IMR-90 (cell line): Measurements from ENCODE around the gene SMTNL1. TPM values are rescaled to one million over a fixed set of nuclear protein-coding genes. Genes with fewer than 3 reads are reported as not detected.

Experiments
- ATAC-seq: fragments of 200-7000 bp; cut with Tn5 transposase; 2 replicates; pipeline ENCODE4 v1.9.1; 2020; ENCODE audit warnings: low read depth, mild to moderate bottlenecking, moderate library complexity
- BruUV-seq: library from RNA; stranded (reverse); fragments of 400-500 nt; replicated peaks from 2 replicates; lab custom pipeline; 2021; lab: Mats Ljungman, UMichigan
- CTCF ChIA-PET: fragments of 300-600 bp; formaldehyde crosslinking; extraction: SDS; loops from one replicate; lab custom pipeline; 2021; ENCODE audit warnings: antibody characterized with exemption; lab: Yijun Ruan, JAX
- POLR2A ChIA-PET: fragments of 300-600 bp; sonication (Branson Sonifier 250); formaldehyde crosslinking; loops from one replicate; lab custom pipeline; 2022; ENCODE audit warnings: antibody characterized with exemption; ENCODE audit not compliant: unreplicated experiment; lab: Charles Lee
- DNase-seq: peaks from one replicate; pipeline ENCODE4 v3.0.0; 2013
- H2AFZ ChIP-seq: replicated peaks from 2 replicates; pipeline ENCODE3; 2013; ENCODE audit warnings: low read length, mild to moderate bottlenecking; ENCODE audit not compliant: poor library complexity
- H2AK5ac ChIP-seq: 2 replicates; pipeline ENCODE4 v1.6.1; 2013; ENCODE audit warnings: low read depth, low read length, inconsistent platforms
- H2AK9ac ChIP-seq: replicated peaks from 2 replicates; pipeline ENCODE3; 2013; ENCODE audit warnings: mild to moderate bottlenecking, low read depth, low read length, moderate library complexity; ENCODE audit not compliant: poor library complexity
- H2BK120ac ChIP-seq: 2 replicates; pipeline ENCODE4 v1.6.1; 2013; ENCODE audit warnings: low read depth, low read length, inconsistent platforms
- H2BK15ac ChIP-seq: 3 replicates; pipeline ENCODE4 v1.6.1; 2013; ENCODE audit warnings: low read depth, low read length, inconsistent platforms
- H2BK20ac ChIP-seq: 2 replicates; pipeline ENCODE4 v1.6.1; 2013; ENCODE audit warnings: low read depth, mild to moderate bottlenecking, inconsistent platforms, low read length, moderate library complexity
- H2BK5ac ChIP-seq: 2 replicates; pipeline ENCODE4 v1.6.1; 2013; ENCODE audit warnings: mild to moderate bottlenecking, low read depth, low read length, inconsistent platforms; ENCODE audit not compliant: poor library complexity, severe bottlenecking
- H3K14ac ChIP-seq: replicated peaks from 2 replicates; pipeline ENCODE4 v1.6.1; 2013; ENCODE audit warnings: low read depth, low read length, inconsistent platforms
- H3K18ac ChIP-seq: 2 replicates; pipeline ENCODE4 v1.6.1; 2013; ENCODE audit warnings: low read depth, low read length, control low read depth
- H3K23ac ChIP-seq: 2 replicates; pipeline ENCODE4 v1.6.1; 2013; ENCODE audit warnings: low read depth, low read length, inconsistent platforms
- H3K27ac ChIP-seq: 2 replicates; pipeline ENCODE4 v1.5.1; 2013; ENCODE audit warnings: mild to moderate bottlenecking, control low read depth, low read length; ENCODE audit not compliant: insufficient read depth
- H3K27me3 ChIP-seq: 2 replicates; pipeline ENCODE4 v1.6.1; 2013; ENCODE audit warnings: low read length; ENCODE audit not compliant: control insufficient read depth, insufficient read depth
- H3K36me3 ChIP-seq: 2 replicates; pipeline ENCODE4 v1.6.1; 2013; ENCODE audit warnings: low read length, mixed read lengths; ENCODE audit not compliant: control insufficient read depth, insufficient read depth
- H3K4ac ChIP-seq: 2 replicates; pipeline ENCODE4 v1.6.1; 2013; ENCODE audit warnings: low read depth, low read length, inconsistent platforms
- H3K4me1 ChIP-seq: 2 replicates; pipeline ENCODE4 v1.6.1; 2013; ENCODE audit warnings: low read length, mixed read lengths; ENCODE audit not compliant: control insufficient read depth, insufficient read depth
- H3K4me2 ChIP-seq: 2 replicates; pipeline ENCODE4 v1.6.1; 2013; ENCODE audit warnings: low read depth, mild to moderate bottlenecking, control low read depth, low read length, moderate library complexity
- H3K4me3 ChIP-seq: 2 replicates; pipeline ENCODE4 v1.5.1; 2013; ENCODE audit warnings: low read depth, mild to moderate bottlenecking, control low read depth, low read length, moderate library complexity; ENCODE audit not compliant: insufficient read depth
- H3K56ac ChIP-seq: 2 replicates; pipeline ENCODE4 v1.6.1; 2013; ENCODE audit warnings: low read length, inconsistent platforms; ENCODE audit not compliant: insufficient read depth; ENCODE audit errors: extremely low read depth
- H3K79me1 ChIP-seq, 2 experiments: 2 replicates each; pipeline ENCODE4 v1.6.1; 2013; ENCODE audit warnings: low read length in 2 of 2, inconsistent platforms in 1 of 2, low read depth in 1 of 2
- H3K9ac ChIP-seq: 2 replicates; pipeline ENCODE4 v1.6.1; 2013; ENCODE audit warnings: low read depth, low read length, control low read depth
- H3K9me1 ChIP-seq: 2 replicates; pipeline ENCODE4 v1.6.1; 2013; ENCODE audit warnings: low read length, inconsistent platforms; ENCODE audit not compliant: insufficient read depth
- H3K9me3 ChIP-seq: 2 replicates; pipeline ENCODE4 v1.6.1; 2013; ENCODE audit warnings: low read length; ENCODE audit not compliant: control insufficient read depth, insufficient read depth
- H4K20me1 ChIP-seq: 2 replicates; pipeline ENCODE4 v1.6.1; 2013; ENCODE audit warnings: low read length, inconsistent platforms; ENCODE audit not compliant: insufficient read depth
- H4K5ac ChIP-seq: 2 replicates; pipeline ENCODE4 v1.6.1; 2013; ENCODE audit warnings: mild to moderate bottlenecking, low read depth, low read length, control low read depth
- H4K8ac ChIP-seq, 2 experiments: 2 replicates each; pipeline ENCODE4 v1.6.1; 2013; ENCODE audit warnings: low read depth in 2 of 2, low read length in 2 of 2, control low read depth in 1 of 2, inconsistent platforms in 1 of 2
- H4K91ac ChIP-seq: 2 replicates; pipeline ENCODE4 v1.6.1; 2013; ENCODE audit warnings: low read depth, low read length, inconsistent platforms; ENCODE audit not compliant: insufficient read depth
- POLR2A ChIP-seq: IDR thresholded peaks from 2 replicates; pipeline ENCODE4 v1.6.1; 2012; ENCODE audit warnings: mild to moderate bottlenecking, low read depth, low read length
- WGBS, 2 experiments: methylation state at CpG; one replicate each; pipeline versions ENCODE4 v1.1.5 to v1.1.7; 2013; ENCODE audit warnings: missing lambda C conversion rate in 2 of 2; ENCODE audit not compliant: insufficient read length in 1 of 2; ENCODE audit errors: extremely low coverage in 2 of 2; 5-methylcytosine and 5-hydroxymethylcytosine counted together
- dilution Hi-C: fragments of 300-500 bp; cut with HindIII; formaldehyde crosslinking; loops from one replicate; pipeline ENCODE4 v1.14.3; 2018; ENCODE audit warnings: low sequenced_read_pairs; ENCODE audit not compliant: unreplicated experiment
- in situ Hi-C: fragments of 300-500 bp; cut with MboI; formaldehyde crosslinking; loops from 3 replicates; pipeline ENCODE4 v1.14.3; 2019; ENCODE audit warnings: low sequenced_read_pairs, inconsistent platforms, mixed read lengths
- intact Hi-C: fragments of 100-400 bp; cut with micrococcal nuclease; formaldehyde crosslinking; loops from 2 replicates; pipeline ENCODE4 v1.10.0; 2022
- polyA plus RNA-seq, 3 experiments: library from polyadenylated mRNA; depleted of rRNA; stranded (reverse); fragments of >200 nt; gene quantifications; 2 replicates each; pipeline ENCODE4 v1.2.3, GENCODE V29; 2012; ENCODE audit warnings: low replicate concordance in 1 of 3
- total RNA-seq: library from RNA; depleted of rRNA; stranded (reverse); fragments of >200 nt; gene quantifications from 2 replicates; pipeline ENCODE4 v1.2.3, GENCODE V29; 2012

The SMTNL1 gene
- total and polyA plus RNA-seq, 2 of the 4 experiments (the other 2 are of a cell fraction) = not detected

DNA sequence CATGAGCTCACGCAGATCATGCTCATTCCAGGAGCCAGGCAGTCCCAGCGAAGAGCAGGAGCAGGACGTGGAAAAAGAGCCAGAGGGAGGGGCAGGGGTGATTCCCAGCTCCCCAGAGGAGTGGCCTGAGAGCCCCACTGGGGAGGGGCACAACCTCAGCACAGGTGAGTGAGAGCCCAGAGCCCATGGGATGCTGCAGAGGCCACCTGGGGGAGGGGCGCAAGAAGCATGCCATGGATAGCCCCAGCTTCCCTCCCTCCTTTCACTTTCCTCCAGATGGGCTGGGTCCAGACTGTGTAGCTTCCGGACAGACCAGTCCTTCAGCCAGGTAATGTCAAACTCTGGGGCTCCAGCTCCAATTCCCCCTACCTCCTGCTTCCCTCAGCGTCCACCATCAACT is 6.2 kb downstream of the SMTNL1 start:
- no peaks in the 10 kb centered on the region for H3K79me1 ChIP-seq
- no peaks in the 10 kb centered on the region for H3K9me3 ChIP-seq
- no peak overlapping the region for H3K27ac ChIP-seq
- H3K9ac ChIP-seq = no peak overlapping the region
- no peak overlapping the region for H2BK120ac ChIP-seq
- no peaks in the 10 kb centered on the region for H3K9me1 ChIP-seq
- H3K23ac ChIP-seq = no peak overlapping the region
- dilution Hi-C loops (no loop called here), in situ Hi-C loops (no loop called here), intact Hi-C loops (no loop called here)
- no peak overlapping the region for H2BK20ac ChIP-seq
- H3K36me3 ChIP-seq = peaks cover 2% of the 10 kb centered on the region; the same call in 1 of the 2 replicates
- no peak overlapping the region for H4K8ac ChIP-seq
- no peak overlapping the region for H2AK9ac ChIP-seq
- peaks cover 15% of the 10 kb centered on the region for H3K27me3 ChIP-seq
- no peak overlapping the region for H3K4me3 ChIP-seq
- no peak overlapping the region for H3K18ac ChIP-seq
- no peak overlapping the region for H3K4ac ChIP-seq
- no peak overlapping the region for H3K14ac ChIP-seq
- H2BK5ac ChIP-seq = no peak overlapping the region
- 60% methylated on average over 2 of the region's 6 CpGs; no CpG with 5 or more reads in 1 of the 2 experiments for WGBS, 2 experiments
- H3K4me1 ChIP-seq = no peaks in the 10 kb centered on the region; the same call in 1 of the 2 replicates
- no peak overlapping the region for H3K56ac ChIP-seq
- no peak overlapping the region for H2BK15ac ChIP-seq
- BruUV-seq = no TSS peak
- no peak overlapping the region for H4K91ac ChIP-seq
- no peak overlapping the region for H2AK5ac ChIP-seq
- no peak for TF ChIP-seq POLR2A
- ChIA-PET CTCF (interaction anchor here (1.5 kb wide), 1 partner anchor 101 kb away, joined by 3 read pairs; no protein-coding TSS in a partner anchor), POLR2A (no interaction called here)
- H4K5ac ChIP-seq = no peak overlapping the region
- ATAC-seq = no peak
- DNase-seq = no peak
- peak overlapping the region; percentile 43 for H2AFZ ChIP-seq
- H4K20me1 ChIP-seq = no peaks in the 10 kb centered on the region
- H3K4me2 ChIP-seq = no peak overlapping the region
